Stimulated activated CD4-positive, alpha-beta T cell treated with anti-CD3 and anti-CD28 coated beads, Interleukin-4, amount 100 ng/mL, for 24 hours (primary cell): Measurements from ENCODE around the gene RYR2.

ENCODE experiments used
- DNase-seq: peaks from one replicate; pipeline ENCODE4 v3.0.0-alpha.2; 2020

RYR2 gene

DNA sequence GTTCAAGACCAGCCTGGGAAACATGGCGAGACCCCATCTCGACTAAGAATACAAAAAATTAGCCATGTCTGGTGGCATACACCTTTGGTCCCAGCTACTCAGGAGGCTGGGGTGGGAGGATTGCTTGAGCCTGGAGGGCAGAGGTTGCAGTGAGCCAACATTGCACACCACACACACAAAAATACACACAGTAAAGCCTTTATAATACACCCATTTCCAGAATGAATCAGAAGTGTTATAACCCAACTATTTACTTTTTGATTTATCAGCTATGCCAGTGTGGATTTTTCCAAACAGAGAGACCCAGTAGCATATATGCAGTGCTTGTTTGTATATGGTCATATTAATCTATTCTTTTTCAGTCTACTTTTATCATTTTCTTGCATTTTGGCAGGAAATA is 648.7 kb downstream of the RYR2 start:
- DNase-seq: no peak

DNA sequence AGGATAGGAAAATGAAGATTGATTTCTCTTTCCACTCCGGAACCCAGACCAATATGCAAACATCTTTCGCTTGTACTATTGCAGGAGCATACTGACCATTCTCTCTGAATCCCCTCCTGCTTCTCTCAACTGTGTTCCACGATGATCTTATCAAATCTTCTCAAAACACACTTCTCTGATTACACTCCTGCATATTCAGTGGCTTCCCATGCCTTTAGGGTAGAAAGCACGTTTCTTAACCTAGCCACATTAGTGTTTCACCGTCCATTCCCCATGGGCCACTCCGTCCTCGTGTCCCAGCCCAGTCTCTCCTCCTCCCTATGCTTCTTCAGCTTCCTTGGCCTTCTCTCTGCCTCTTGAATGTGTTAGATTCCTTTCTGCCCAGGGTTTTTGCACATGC is 650.3 kb downstream of the RYR2 start:
- no peak for DNase-seq

DNA sequence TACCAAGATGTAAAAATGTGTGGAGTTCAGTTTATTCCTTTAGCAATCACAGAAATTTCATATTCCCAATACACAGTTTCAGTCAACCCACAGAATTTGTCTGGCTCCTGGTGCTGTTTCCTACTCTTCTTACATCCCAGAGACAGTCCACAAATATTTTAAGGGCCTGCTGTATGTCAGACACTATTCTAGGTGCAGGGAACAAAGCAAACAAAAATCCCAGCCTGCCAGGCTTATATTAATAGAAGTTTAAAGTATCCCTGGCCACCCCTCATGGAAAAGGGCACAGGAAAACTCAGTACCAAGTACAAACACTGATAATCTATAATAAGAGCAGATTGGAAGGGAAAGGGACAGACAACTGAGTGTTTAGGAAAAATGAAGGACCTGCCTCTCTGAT is 653.9 kb downstream of the RYR2 start:
- DNase-seq: no peak

DNA sequence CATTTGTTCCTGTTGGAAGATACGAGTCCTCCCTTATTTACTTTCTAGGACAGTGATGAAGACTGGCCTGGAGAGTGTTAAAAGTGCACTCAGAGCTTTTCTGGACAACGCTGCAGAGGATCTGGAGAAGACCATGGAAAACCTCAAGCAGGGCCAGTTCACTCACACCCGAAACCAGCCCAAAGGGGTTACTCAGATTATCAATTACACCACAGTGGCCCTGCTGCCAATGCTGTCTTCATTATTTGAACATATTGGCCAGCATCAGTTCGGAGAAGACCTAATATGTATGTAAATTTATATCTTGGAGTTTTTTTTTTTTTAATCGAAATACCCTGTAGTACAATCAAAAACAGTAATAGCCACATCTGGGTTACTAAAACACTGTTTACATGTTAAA is 658.2 kb downstream of the RYR2 start:
- DNase-seq: no peak

DNA sequence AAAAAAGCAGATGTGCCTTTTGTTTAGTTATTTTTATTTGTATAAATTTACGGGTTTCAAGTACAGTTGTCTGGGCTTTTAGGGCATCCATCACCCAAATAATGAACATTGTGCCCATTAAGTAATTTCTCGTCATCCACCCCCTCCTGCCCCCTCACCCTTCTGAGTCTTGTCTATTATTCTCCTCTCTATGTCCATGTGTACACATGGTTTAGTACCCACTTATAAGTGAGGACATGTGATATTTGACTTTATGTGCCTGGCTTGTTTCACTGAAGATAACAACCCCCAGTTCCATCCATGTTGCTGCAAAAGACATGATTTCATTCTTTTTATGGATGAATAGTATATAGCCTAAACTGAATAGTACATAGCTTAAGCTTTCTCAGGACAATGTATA is 659.5 kb downstream of the RYR2 start:
- no peak for DNase-seq

DNA sequence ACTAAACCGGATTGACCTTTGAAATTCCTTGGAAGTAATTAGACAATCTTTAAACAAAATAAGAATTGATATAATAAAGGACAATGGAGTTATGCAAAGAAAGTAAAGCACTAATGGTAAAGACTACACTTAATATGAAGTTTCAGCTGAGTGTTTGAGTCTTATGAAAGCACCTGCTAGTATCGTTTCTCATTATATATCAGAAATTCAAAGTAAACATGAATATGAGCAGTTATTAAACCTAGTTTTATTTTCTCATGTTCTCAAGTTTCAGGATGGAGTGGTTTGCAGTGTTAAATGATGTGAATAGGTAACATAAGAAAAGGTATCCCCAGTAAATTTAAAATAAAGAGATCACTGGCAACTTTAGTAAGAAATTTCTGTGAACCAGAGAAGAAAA is 660.2 kb downstream of the RYR2 start:
- no peak for DNase-seq

DNA sequence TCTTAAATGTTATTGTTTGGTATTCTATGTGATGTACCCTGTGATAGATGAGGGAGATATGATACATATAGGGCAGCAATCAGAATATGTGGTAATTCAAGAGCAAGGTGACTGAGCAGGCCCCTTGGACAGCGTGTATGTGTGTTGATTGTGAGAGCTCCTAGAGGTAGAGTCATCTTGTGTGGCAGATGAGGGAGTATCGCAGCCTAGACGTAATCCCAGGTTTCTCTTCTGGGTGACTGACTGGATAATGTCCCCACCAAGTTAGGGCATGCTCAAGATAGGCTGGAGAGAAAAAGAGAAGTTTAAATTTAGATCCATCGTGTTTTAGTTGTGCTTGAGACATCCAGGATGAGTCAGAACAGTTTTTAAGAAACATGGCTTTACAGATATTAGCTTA is 663.5 kb downstream of the RYR2 start:
- DNase-seq: no peak

DNA sequence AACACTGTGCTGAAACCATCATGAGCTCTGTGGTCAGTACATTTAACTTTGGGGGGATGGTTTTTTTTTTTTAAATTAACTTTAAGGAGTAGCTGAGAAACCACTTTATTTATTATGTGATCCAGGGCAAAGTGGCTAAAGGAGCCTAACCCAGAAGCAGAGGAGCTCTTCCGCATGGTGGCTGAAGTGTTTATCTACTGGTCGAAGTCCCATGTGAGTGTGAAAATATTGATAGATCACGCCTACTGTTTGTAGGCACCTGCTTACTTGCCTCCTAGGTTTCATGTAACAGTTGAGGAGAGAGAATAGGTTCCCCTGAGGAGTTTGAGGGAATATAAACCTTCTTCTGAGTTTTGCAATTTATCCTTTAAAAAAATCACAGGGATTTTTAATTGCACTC is 667.4 kb downstream of the RYR2 start:
- DNase-seq: no peak

DNA sequence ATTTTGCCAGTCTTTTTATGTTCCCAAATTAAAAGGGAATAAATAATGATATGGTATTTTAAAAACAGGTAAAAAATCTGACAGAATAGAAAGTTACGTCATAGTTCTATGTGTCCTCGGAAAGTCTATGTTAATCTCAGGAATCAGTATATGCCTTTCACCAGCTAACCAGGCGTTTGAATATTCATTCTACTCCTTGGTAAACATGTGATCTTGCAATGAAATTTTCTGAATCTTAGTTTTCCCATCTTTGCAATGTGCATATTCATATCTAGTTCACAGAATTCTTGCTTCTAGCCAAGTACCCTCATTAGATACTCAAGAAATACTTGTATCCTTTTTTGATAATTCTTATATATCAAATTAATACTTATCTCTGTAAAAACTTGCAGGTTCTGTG is 669.3 kb downstream of the RYR2 start:
- no peak for DNase-seq

DNA sequence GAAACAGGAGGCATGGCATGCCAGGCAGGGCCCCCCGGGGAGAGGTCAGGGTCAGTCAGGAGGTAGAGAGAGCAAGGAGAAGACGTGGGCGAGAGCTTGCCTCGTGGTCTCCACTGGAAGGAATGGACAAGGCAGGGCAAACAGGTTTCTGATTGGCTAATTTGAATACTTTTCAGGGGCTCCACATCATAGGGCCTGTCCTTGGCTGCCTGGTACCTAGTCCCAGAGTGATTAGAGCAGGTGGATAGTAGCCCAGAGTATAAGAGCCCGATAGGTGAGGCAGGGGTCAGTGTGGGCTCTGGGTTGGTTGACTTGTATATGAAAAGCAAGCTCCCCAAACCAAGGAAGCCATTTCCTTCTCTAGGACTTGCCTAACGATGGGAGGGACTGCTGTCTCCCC is 670.1 kb downstream of the RYR2 start:
- DNase-seq: no peak

DNA sequence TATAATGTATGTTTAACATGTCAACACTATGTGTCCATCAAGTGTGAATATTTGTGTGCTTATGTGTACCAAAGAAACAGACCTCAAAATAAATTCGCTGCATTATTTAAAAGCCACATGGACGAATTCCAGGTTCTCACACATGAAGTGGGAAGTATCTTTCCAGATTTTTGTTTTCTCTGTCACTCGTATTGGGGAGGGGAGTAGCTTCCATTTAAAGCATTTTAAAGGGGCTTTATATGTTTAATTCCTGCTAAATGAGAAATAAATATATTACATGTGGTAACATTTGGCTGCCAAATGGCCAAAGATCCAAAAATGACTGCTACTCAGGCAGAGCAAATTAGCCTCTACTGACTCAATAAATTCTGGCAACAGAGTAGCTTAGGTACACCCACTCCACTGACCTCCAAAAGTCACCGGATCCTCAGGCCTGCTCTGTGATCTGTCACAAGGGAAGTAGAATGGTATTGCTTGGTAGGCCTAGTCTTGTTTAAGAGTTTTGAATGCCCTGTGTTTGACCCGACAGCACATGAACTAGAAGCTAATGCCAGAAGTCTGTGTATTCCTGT is 670.7 kb downstream of the RYR2 start:
- no peak for DNase-seq

DNA sequence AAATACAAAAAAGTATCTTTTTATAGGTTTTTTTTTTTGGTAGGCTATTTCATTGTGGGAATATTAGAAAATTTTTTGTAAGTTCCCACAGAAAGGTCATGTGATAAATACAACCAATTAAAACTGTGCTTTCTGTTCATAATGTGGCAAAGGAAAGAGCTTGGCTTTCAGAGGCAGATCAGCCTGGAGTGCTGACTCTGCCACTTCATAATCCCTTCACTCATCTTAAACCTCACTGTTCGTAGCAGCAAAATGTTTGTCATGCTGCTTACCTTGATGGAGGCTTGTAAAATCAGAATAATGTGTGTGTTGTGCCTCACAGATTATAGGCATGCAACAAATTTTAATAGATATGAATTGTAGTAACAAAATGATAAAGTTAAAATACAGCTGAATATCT is 671.9 kb downstream of the RYR2 start:
- no peak for DNase-seq

DNA sequence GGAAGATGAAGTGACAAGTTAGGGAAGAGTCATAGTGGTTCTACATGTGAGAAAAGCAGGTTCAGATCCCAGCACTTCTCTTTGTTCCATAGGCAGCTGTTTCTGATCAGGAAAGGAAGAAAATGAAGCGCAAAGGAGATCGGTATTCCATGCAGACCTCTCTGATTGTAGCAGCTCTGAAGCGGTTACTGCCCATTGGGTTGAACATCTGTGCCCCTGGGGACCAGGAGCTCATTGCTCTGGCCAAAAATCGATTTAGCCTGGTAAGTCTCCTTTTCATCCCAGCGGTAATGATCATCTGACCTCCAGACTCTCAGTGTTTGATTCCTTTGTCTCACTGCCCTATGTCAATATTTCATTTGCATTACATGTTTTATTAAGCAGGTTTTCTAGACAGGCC is 675.1 kb downstream of the RYR2 start:
- DNase-seq: no peak

DNA sequence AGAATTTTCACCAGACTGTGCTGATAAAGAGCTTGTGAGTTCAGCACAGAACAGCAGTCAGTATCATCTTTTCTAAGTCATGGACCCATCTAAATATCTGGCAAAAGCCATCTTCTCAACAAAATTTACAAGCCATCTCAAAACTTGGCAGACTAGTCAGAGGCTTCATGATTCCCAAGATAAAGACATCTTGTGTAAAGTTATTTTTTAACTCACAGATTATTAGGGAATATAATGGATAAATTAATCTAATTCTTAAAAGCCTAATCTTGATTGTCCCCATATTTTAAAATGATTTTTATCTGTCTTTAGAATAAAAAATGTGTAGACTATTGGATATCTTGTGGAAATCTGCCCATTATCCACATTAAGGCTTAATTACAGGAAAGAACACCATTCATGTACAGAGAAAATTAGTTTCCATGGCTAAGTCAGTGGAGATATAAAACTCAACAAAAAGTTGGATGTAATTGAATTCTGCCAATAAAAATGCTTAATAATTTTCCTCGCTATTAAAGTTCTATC is 688.9 kb downstream of the RYR2 start:
- no peak for DNase-seq

DNA sequence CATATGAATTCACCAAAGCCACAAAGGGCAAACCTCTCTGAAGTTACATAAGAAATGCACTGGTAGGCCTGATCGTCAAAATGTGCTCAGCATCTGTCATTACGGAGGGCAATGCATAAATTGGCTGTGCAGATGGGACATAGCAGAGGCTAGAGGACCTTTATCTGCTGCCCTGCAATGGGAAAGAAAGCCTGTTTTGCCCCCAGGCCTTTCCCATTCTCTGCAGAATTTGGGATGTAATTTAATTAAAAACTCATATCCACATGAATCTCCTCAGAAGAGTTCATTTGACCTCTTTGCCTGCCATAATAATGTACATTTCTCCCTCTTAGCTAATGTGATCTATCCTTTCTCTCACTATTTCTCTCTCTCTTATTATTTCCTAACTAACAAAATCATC is 690.7 kb downstream of the RYR2 start:
- no peak for DNase-seq

DNA sequence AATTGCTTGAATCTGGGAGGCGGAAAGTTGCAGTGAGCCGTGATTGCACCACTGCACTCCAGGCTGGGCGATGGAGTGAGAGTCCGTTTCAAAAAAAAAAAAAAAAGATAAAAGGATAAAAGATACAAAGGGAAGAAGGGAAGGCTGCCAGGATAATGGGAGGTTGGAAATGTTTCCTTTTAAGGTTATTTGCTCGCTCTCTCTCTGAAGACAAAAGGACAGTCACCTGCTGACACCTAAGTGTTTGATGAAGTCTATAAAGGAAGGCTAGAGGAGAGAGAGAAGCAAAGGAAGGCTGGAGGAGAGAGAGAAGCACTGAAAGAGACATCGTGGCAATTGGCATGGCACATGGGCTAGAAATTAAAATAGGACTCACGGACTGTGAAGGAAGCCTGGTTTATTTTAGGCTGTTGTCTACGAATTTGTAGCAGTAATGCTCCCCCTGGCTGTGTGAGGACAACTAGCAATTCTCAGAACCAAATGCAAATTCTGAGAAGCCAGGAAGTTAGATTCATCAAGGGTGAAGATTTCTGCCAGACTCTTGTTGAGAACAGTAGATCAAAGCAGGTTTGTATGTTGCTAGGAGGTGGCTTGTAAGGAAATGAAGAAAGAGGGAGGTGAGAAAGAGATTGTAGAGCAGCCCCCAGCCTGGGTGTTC is 694.5 kb downstream of the RYR2 start:
- DNase-seq: no peak

DNA sequence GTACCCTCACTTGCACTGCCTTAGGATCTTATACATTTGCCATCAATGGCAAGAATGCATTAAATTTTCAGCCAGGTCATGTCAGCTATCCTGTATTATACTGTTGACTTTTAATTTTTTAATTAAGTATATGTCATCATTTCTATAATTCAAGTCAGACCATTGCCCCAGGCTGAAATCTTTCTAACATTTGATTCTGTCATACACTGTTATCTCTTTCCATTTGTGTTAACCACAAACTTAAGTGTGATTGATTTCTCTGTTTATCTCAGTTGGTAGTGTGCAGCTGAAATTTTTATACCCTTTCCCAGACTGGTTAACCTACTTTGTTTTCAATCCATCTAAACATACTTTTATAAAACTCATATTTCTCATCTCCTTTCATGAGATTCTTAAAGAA is 695.5 kb downstream of the RYR2 start:
- no peak for DNase-seq

DNA sequence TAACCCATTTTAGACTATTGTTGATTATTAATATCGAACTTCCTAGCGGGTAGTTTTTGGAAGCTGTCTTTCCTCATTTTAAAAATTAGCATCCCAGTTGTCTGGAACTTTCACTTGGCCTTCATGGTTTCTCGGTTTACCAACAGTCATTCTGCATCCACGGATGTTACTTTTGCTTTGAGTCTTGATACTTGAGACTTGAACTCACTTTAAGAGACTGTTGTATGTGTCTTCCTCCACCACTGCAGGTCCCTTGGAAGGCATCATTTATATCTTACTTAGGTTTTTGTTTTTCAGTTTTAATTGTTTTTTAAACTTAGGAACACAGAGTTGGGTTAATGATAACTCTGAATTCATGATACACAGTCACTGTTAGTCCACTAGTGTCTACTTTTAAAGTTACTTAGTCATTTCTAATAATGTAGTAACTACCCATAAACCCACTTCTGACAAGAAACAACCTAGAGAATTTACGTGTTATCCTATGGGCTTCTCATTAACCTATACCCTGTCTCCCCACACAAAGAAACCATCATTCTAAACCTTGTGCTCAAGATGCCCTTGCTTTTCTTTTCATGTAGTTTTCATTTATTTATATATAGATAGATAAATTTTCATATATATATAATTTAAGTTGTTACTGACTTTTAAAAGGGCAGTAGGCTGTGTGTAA is 696.1 kb downstream of the RYR2 start:
- no peak for DNase-seq

DNA sequence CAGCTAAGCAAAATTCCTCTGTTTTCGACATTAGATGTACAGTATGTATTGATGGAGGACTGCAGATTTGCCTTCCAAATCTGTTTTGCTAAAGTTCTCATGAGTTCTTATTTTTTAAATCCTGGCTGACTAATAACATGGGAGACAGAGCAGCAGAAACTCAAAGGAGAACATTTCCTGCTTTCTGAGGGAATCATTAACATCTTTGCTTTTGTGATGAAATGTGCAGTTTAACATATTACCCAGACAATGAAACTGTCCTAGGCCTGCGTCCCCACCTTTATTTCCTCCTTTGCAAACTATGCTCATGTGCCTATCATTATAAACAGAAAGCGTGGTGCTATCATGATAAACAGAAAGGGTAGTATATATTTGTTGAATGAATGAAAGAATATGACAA is 698.9 kb downstream of the RYR2 start:
- DNase-seq: no peak

DNA sequence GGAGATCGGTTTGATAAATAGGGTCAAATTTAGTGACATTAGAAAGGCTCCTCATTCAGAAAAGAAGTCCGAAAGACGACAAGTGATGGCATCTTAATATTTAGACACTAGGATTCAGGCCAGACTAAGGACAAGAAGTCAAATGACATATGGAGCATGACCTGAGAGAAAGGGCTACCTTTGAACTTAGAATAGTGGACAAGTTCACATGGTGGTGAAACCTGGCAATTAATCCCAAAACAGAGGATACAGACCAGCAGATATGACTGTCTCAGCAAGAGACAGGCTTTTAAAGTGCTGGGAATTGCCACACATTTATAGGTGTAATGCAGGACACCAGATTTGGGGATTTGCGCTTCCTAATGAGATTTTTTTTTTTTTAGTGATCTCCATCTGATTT is 703.6 kb downstream of the RYR2 start:
- no peak for DNase-seq

DNA sequence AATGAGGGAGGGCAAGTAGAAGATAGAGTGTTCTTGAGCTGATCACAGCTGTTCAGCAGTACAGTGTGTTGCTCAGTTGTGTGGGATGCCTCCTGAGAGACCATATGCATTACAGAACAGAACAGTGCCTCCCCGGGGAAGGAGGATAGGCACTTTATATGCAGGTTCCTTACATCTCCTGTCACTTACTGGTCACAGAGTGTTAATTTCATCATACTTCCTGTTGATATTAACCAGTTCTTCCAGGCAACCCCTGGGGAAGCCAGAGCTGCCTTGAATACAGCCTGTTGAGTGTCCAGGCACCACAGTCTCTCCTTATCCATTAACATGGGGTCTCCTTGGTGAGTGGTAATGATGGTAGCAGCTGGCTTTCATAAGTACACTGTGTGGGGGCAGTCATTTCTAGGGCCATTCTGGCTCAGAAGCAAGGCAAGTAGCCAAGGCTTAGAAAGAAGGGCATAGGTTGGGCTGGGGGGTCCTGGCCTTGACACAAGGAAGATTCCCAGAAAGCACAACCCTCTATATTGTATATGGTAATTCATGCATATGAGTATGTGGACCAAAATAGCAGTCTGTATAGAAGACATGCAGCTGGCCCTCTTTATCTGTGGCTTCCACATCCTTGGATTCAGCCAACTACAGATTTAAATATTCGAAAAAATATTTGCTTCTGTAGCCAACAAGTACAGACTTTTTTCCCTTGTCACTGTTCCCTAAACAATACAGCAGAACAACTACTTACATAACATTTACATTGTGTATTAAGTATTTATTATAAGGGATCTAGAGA is 706.4 kb downstream of the RYR2 start:
- no peak for DNase-seq

DNA sequence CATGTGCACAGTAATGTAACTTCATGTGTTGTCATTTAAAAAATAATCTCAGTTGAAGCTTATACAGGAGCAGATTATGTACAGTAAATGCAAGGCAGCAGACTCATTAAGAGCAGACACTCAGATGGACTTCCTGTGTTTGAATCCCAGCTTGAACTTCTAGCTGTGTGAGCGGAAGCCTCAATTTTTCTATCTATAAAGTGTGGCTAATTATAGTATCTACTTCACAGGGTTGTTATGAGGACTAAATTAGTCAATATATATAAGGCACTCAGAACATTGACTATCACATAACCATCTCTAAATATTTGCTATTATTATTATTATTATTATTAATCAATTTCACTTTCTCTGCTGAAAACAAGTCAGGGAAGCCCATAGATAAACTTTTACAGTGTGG is 707.1 kb downstream of the RYR2 start:
- DNase-seq: no peak

DNA sequence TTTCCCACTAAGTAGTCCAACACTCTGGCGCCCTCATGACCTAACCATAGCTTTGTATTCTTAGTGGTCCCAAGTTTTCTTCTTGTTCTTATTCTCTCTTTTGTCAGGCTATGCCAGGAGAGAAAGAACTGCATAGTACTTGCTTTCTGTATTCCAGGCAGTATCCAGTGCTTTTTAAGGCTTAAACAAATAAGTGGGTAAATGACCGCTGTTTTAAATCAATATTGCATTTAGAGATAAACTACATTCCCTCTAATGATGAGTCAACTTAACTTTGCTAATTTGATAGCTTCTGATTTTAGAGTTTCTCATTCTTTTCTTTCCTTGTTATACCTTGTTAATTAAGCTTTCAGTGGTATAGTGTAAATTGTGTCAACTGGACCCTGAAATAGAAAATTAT is 709.1 kb downstream of the RYR2 start:
- no peak for DNase-seq

DNA sequence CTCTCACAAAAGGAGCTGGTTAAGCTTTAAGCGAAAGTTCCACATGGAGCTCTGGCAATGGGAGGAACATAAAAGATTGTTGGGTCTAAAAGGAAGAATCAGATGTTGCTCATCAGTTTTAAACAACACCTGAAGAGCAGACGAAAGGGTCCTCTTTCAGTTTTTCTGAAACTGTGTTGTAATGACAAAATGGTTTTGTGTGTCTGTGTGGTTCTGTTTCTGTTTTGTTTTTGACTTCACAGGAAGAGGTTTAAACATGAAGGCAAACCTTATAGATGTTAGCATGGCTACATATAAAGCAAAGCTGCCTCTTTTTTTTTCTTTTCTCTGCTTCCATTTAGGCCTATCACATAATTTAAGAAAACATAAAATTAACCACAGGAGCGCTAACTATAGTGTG is 712.6 kb downstream of the RYR2 start:
- DNase-seq: no peak
